Right cardiac atrium (tissue), 5 donors: Measurements from ENCODE around the gene KCTD14. TPM values are rescaled to one million over a fixed set of nuclear protein-coding genes. Genes with fewer than 3 reads are reported as not detected.
"Not testable (repeated sequence)": the region's sequence is repeated elsewhere in the genome, so short reads cannot be mapped to it uniquely, and the experiment has no call there.

Source experiments
- ATAC-seq, 2 donors: fragments of 200-7000 bp; cut with Tn5 transposase; one replicate each; pipeline versions ENCODE4 v1.8.0 to v1.9.1; 2020; ENCODE audit warnings: moderate library complexity in 2 of 2, mild to moderate bottlenecking in 1 of 2
- DNase-seq, 3 donors: peaks; one replicate each; pipeline ENCODE4 v3.0.0-alpha.2; 2020
- H3K27ac ChIP-seq: one replicate; pipeline ENCODE4 v1.5.1; 2013; ENCODE audit warnings: mild to moderate bottlenecking, low read length, control low read depth, moderate library complexity
- H3K27me3 ChIP-seq: one replicate; pipeline ENCODE4 v1.6.1; 2013; ENCODE audit not compliant: control insufficient read depth, insufficient read depth
- H3K4me1 ChIP-seq: one replicate; pipeline ENCODE4 v1.6.1; 2013; ENCODE audit warnings: low read length; ENCODE audit not compliant: control insufficient read depth, insufficient read depth
- H3K4me3 ChIP-seq: one replicate; pipeline ENCODE4 v1.5.1; 2013; ENCODE audit warnings: low read length, control low read depth
- H3K9me3 ChIP-seq: one replicate; pipeline ENCODE4 v1.6.1; 2013; ENCODE audit warnings: low read length; ENCODE audit not compliant: control insufficient read depth
- WGBS: extraction: QIAGEN DNeasy Blood & Tissue Kit; methylation state at CpG from one replicate; pipeline ENCODE4 v1.1.7; 2013; 5-methylcytosine and 5-hydroxymethylcytosine counted together
- intact Hi-C, 4 donors: fragments of 100-400 bp; cut with DNase I; formaldehyde crosslinking; loops; one replicate each; pipeline versions ENCODE4 v1.11.0 to v1.14.0; 2022 to 2023
- polyA plus RNA-seq: library from polyadenylated mRNA; stranded (reverse); fragments of 200-250 nt; gene quantifications from one replicate; pipeline ENCODE4 v1.2.3, GENCODE V29; 2013
- total RNA-seq, 4 donors: library from RNA; stranded (reverse); fragmentation: NEBNext Ultra II Directional; extraction: Animal tissue kit (Norgen Biotek cat#: 25700); gene quantifications; one replicate each; pipeline ENCODE4 v1.2.1, GENCODE V29; 2021
- donor health status: healthy with polysubstance abuse.
- donor health status: DM: no; HTN: yes; CAD: no.
- donor health status: DM: no; HTN: no; CAD: no.
- donor health status: DM: no; HTN: yes; CAD: no; lungs with severe emphysema.
- donor health status: DM: yes; HTN: yes; CAD: no.

The KCTD14 gene
- total and polyA plus RNA-seq, 5 donors = 0.36 to 0.56 (median 0.44) TPM; not detected in 1

- Histone ChIP-seq H3K9me3 (no peaks in the 10 kb centered on the region), H3K27ac (no peak overlapping the region), H3K4me3 (no peak overlapping the region), H3K27me3 (no peaks in the 10 kb centered on the region), H3K4me1 (no peaks in the 10 kb centered on the region)
- 21% methylated on average over 6 of the region's 6 CpGs for WGBS
- no peak for ATAC-seq
- DNase-seq = no peak
- intact Hi-C loops = no loop called here
Measured at GRCh38 chr11:78046486-78046854, 23.4 kb upstream of the KCTD14 start.

GRCh38 chr11:78045851-78046485 is 22.9 kb upstream of the KCTD14 start:
- peak overlapping the region; percentile 7 for H3K27ac ChIP-seq
- H3K4me3 ChIP-seq = peak overlapping the region; percentile 67
- intact Hi-C loops = no loop called here
- no peaks in the 10 kb centered on the region for H3K9me3 ChIP-seq
- no peaks in the 10 kb centered on the region for H3K27me3 ChIP-seq
- no peaks in the 10 kb centered on the region for H3K4me1 ChIP-seq
- 3% methylated on average over 28 of the region's 28 CpGs for WGBS
- ATAC-seq = peak; percentile 89 to 93
- peak; percentile 84 to 96 (median 94) for DNase-seq

GRCh38 chr11:78044706-78045105 is 21.6 kb upstream of the KCTD14 start:
- DNase-seq (no peak), ATAC-seq (no peak)
- Histone ChIP-seq H3K27me3 (no peaks in the 10 kb centered on the region), H3K4me1 (peaks cover 2% of the 10 kb centered on the region), H3K9me3 (no peaks in the 10 kb centered on the region), H3K27ac (no peak overlapping the region), H3K4me3 (no peak overlapping the region)
- WGBS = 89% methylated on average over 5 of the region's 5 CpGs
- intact Hi-C loops = no loop called here

GRCh38 chr11:78041843-78042440 is 18.9 kb upstream of the KCTD14 start:
- intact Hi-C loops = no loop called here
- no peak for ATAC-seq

GRCh38 chr11:78041380-78041719 is 18.3 kb upstream of the KCTD14 start:
- H3K9me3 ChIP-seq, H3K27me3 ChIP-seq, H3K27ac ChIP-seq, ATAC-seq, H3K4me1 ChIP-seq, intact Hi-C loops, H3K4me3 ChIP-seq, DNase-seq: not testable (repeated sequence)
- 98% methylated on average over 8 of the region's 8 CpGs for WGBS

More at GRCh38 chr11:78041843-78042440, 18.9 kb upstream of the KCTD14 start:
- no peaks in the 10 kb centered on the region for H3K9me3 ChIP-seq
- H3K4me1 ChIP-seq = peaks cover 2% of the 10 kb centered on the region
- H3K27ac ChIP-seq = no peak overlapping the region
- no peak overlapping the region for H3K4me3 ChIP-seq
- WGBS = 93% methylated on average over 14 of the region's 14 CpGs
- no peak for DNase-seq
- H3K27me3 ChIP-seq = no peaks in the 10 kb centered on the region

GRCh38 chr11:78040691-78041379 is 17.8 kb upstream of the KCTD14 start:
- no peaks in the 10 kb centered on the region for H3K9me3 ChIP-seq
- no peak overlapping the region for H3K27ac ChIP-seq
- peaks cover 2% of the 10 kb centered on the region for H3K4me1 ChIP-seq
- DNase-seq (no peak), ATAC-seq (no peak)
- no peaks in the 10 kb centered on the region for H3K27me3 ChIP-seq
- intact Hi-C loops = no loop called here
- 89% methylated on average over 15 of the region's 15 CpGs for WGBS
- no peak overlapping the region for H3K4me3 ChIP-seq

- intact Hi-C loops = no loop called here
- H3K27ac ChIP-seq = no peak overlapping the region
- 19% methylated on average over 7 of the region's 7 CpGs for WGBS
- H3K9me3 ChIP-seq = no peaks in the 10 kb centered on the region
- H3K4me3 ChIP-seq = peak overlapping the region; percentile 36
- peak; percentile 50 to 67 for ATAC-seq
- H3K27me3 ChIP-seq = no peaks in the 10 kb centered on the region
- peaks cover 2% of the 10 kb centered on the region for H3K4me1 ChIP-seq
- peak; percentile 74 to 90 (median 85) for DNase-seq
Measured at GRCh38 chr11:78039919-78040671, 17.0 kb upstream of the KCTD14 start.

GRCh38 chr11:78039391-78039918 is 16.4 kb upstream of the KCTD14 start:
- ATAC-seq (no peak), DNase-seq (no peak)
- Histone ChIP-seq H3K9me3 (no peaks in the 10 kb centered on the region), H3K27ac (no peak overlapping the region), H3K4me1 (peaks cover 2% of the 10 kb centered on the region), H3K27me3 (no peaks in the 10 kb centered on the region), H3K4me3 (no peak overlapping the region)
- intact Hi-C loops = no loop called here
- WGBS = 89% methylated on average over 4 of the region's 4 CpGs

- intact Hi-C loops = no loop called here
- DNase-seq = no peak
- H3K27ac ChIP-seq = no peak overlapping the region
- WGBS = 86% methylated on average over 8 of the region's 8 CpGs
- H3K4me1 ChIP-seq = peaks cover 2% of the 10 kb centered on the region
- H3K27me3 ChIP-seq = no peaks in the 10 kb centered on the region
- no peak for ATAC-seq
- no peak overlapping the region for H3K4me3 ChIP-seq
- H3K9me3 ChIP-seq = no peaks in the 10 kb centered on the region
Measured at GRCh38 chr11:78038697-78039313, 15.7 kb upstream of the KCTD14 start.

- 84% methylated on average over 9 of the region's 9 CpGs for WGBS
- no peak overlapping the region for H3K27ac ChIP-seq
- no peaks in the 10 kb centered on the region for H3K27me3 ChIP-seq
- H3K9me3 ChIP-seq = no peaks in the 10 kb centered on the region
- H3K4me1 ChIP-seq = peaks cover 2% of the 10 kb centered on the region
- intact Hi-C loops = no loop called here
- H3K4me3 ChIP-seq = no peak overlapping the region
- no peak for ATAC-seq
- no peak for DNase-seq
Measured at GRCh38 chr11:78037825-78038620, 14.9 kb upstream of the KCTD14 start.
